Common myeloid progenitor, CD34-positive (primary cell): ENCODE measurements around the gene MYO18B.

Source experiments
- CTCF ChIA-PET: fragments of 350-600 bp; sonication (Branson Sonifier 250); formaldehyde crosslinking; loops from one replicate; lab custom pipeline; 2021; ENCODE audit warnings: antibody characterized with exemption; lab: Charles Lee
- POLR2A ChIA-PET: fragments of 350-600 bp; sonication (Branson Sonifier 250); formaldehyde crosslinking; loops from one replicate; lab custom pipeline; 2021; ENCODE audit warnings: antibody characterized with exemption; lab: Charles Lee
- DNase-seq, 3 donors: peaks; one replicate each; pipeline versions ENCODE4 v3.0.0 to v3.0.0-alpha.2; 2013
- H3K27ac ChIP-seq, 2 experiments: 1 replicate in 1 of 2; 2 replicates in 1 of 2; pipeline ENCODE4 v1.7.0; 2013; ENCODE audit warnings: inconsistent platforms in 2 of 2, low read length in 2 of 2, mild to moderate bottlenecking in 2 of 2, low read depth in 1 of 2, moderate library complexity in 1 of 2; ENCODE audit not compliant: severe bottlenecking in 2 of 2, insufficient read depth in 1 of 2, poor library complexity in 1 of 2
- H3K27me3 ChIP-seq, 5 experiments: replicated peaks in 2 of 5; 1 replicate in 3 of 5; 2 replicates in 2 of 5; pipeline versions ENCODE4 v1.6.1 to v1.7.0; 2013; ENCODE audit warnings: low read length in 4 of 5, mild to moderate bottlenecking in 2 of 5, moderate library complexity in 2 of 5, inconsistent platforms in 1 of 5; ENCODE audit not compliant: insufficient read depth in 5 of 5, control insufficient read depth in 4 of 5
- H3K36me3 ChIP-seq, 4 experiments: 1 replicate in 2 of 4; 2 replicates in 2 of 4; pipeline versions ENCODE4 v1.6.1 to v1.7.0; 2013; ENCODE audit warnings: low read length in 3 of 4, control low read depth in 1 of 4, mild to moderate bottlenecking in 1 of 4; ENCODE audit not compliant: control insufficient read depth in 4 of 4, insufficient read depth in 4 of 4
- H3K4me1 ChIP-seq, 4 experiments: 1 replicate in 3 of 4; 2 replicates in 1 of 4; pipeline versions ENCODE4 v1.6.1 to v1.7.1; 2013; ENCODE audit warnings: low read length in 3 of 4, mild to moderate bottlenecking in 3 of 4, control low read depth in 1 of 4, inconsistent platforms in 1 of 4, moderate library complexity in 1 of 4; ENCODE audit not compliant: control insufficient read depth in 4 of 4, insufficient read depth in 4 of 4; ENCODE audit errors: control extremely low read depth in 1 of 4
- H3K4me3 ChIP-seq, 7 experiments: 1 replicate in 4 of 7; 2 replicates in 3 of 7; pipeline versions ENCODE4 v1.5.1 to v1.7.0; 2013; ENCODE audit warnings: mild to moderate bottlenecking in 7 of 7, low read length in 6 of 7, moderate library complexity in 6 of 7, inconsistent platforms in 2 of 7, low read depth in 2 of 7, control low read depth in 1 of 7; ENCODE audit not compliant: insufficient read depth in 4 of 7, control insufficient read depth in 1 of 7; ENCODE audit errors: extremely low read depth in 1 of 7
- H3K9me3 ChIP-seq, 5 experiments: 1 replicate in 4 of 5; 2 replicates in 1 of 5; pipeline versions ENCODE4 v1.6.1 to v1.7.1; 2013; ENCODE audit warnings: low read length in 4 of 5, mild to moderate bottlenecking in 2 of 5, inconsistent platforms in 1 of 5, low read depth in 1 of 5, moderate library complexity in 1 of 5; ENCODE audit not compliant: control insufficient read depth in 4 of 5, insufficient read depth in 2 of 5; ENCODE audit errors: control extremely low read depth in 1 of 5
- WGBS: methylation state at CpG from one replicate; pipeline ENCODE4 v1.1.5; 2013; ENCODE audit not compliant: insufficient coverage; 5-methylcytosine and 5-hydroxymethylcytosine counted together

MYO18B gene

DNA sequence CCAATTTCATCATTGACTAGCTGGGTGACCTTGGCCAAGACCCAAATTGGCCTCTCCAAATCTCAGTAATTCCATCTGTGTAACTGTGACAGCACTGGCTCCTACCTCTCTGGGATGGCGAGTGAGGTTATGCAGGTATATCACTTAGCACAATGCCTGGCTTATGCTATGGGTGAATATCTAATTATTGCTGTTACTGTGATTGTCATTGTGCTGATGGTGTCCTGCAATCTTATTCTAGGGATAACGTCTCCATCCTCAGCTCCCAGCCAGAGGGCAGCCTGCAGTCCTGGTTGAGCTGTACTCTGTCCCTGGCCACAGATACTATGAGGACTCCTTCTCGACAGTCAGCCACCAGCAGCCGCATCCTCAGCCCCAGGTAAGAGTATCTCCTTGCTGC is 262.5 kb downstream of the MYO18B start:
- no peak overlapping the region for H3K27ac ChIP-seq
- H3K4me1 ChIP-seq: no peaks in the 10 kb centered on the region
- peaks cover 0 to 7% (median 2%) of the 10 kb centered on the region in 5 experiments for H3K9me3 ChIP-seq
- H3K4me3 ChIP-seq: no peak overlapping the region
- WGBS: 90% methylated on average over 4 of the region's 4 CpGs
- ChIA-PET CTCF (interaction anchor here (0.7 kb wide), 1 partner anchor 13 kb away, joined by 4 read pairs; no protein-coding TSS in a partner anchor), POLR2A (no interaction called here)
- peaks cover 0 to 16% (median 9%) of the 10 kb centered on the region in 5 experiments for H3K27me3 ChIP-seq
- H3K36me3 ChIP-seq: no peaks in the 10 kb centered on the region
- no peak for DNase-seq

GRCh38 chr22:26008587-26008986 is 266.6 kb downstream of the MYO18B start:
- Histone ChIP-seq H3K4me3 (no peak overlapping the region), H3K36me3 (no peaks in the 10 kb centered on the region), H3K27ac (no peak overlapping the region), H3K27me3 (peaks cover 0 to 20% (median 6%) of the 10 kb centered on the region in 5 experiments), H3K9me3 (peaks cover 0 to 6% (median 2%) of the 10 kb centered on the region in 5 experiments), H3K4me1 (no peaks in the 10 kb centered on the region)
- DNase-seq: no peak
- ChIA-PET POLR2A (no interaction called here), CTCF (no interaction called here)
- 36% methylated on average over 4 of the region's 7 CpGs for WGBS

DNA sequence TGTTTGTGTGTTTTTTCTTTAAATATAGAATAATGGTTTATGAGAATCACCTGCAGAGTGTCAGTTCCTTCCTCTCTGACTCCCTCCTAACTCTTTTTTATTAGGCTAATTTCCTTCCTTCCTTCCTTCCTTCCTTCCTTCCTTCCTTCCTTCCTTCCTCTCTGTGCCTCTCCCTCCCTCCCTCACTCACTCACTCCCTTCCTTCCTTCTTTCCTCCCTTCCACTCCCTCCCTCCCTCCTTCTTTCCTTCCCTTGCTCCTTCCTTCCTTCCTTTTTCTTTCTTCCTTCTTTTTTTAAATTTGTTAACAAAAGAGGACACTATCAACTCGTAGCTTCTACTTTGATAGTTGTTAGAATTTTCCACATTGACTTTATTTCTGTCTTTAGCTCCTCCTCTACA is 274.9 kb downstream of the MYO18B start:
- ChIA-PET POLR2A (no interaction called here), CTCF (no interaction called here)
- Histone ChIP-seq H3K27ac (no peak overlapping the region), H3K4me1 (no peaks in the 10 kb centered on the region), H3K9me3 (no peaks in the 10 kb centered on the region), H3K27me3 (peaks cover 0 to 7% (median 2%) of the 10 kb centered on the region in 5 experiments), H3K4me3 (no peak overlapping the region), H3K36me3 (no peaks in the 10 kb centered on the region)
- no peak for DNase-seq
- WGBS: 67% methylated on average over 1 of the region's 1 CpG

- H3K27ac ChIP-seq: no peak overlapping the region
- DNase-seq: no peak
- H3K27me3 ChIP-seq: peaks cover 0 to 6% (median 0%) of the 10 kb centered on the region in 5 experiments
- H3K9me3 ChIP-seq: no peaks in the 10 kb centered on the region
- POLR2A ChIA-PET: no interaction called here
- CTCF ChIA-PET: interaction anchor here (0.5 to 1.0 kb wide), 2 partner anchors 13 to 235 kb away, joined by 3 to 4 read pairs; no protein-coding TSS in a partner anchor
- no peaks in the 10 kb centered on the region for H3K36me3 ChIP-seq
- WGBS: 82% methylated on average over 3 of the region's 5 CpGs
- H3K4me1 ChIP-seq: no peaks in the 10 kb centered on the region
- no peak overlapping the region for H3K4me3 ChIP-seq
Observed at GRCh38 chr22:26017932-26018331, 275.9 kb downstream of the MYO18B start.

GRCh38 chr22:26019596-26019995 is 277.6 kb downstream of the MYO18B start:
- ChIA-PET CTCF (no interaction called here), POLR2A (no interaction called here)
- peaks cover 0 to 4% (median 0%) of the 10 kb centered on the region in 5 experiments for H3K27me3 ChIP-seq
- 83% methylated on average over 5 of the region's 5 CpGs for WGBS
- H3K27ac ChIP-seq: no peak overlapping the region
- H3K36me3 ChIP-seq: no peaks in the 10 kb centered on the region
- H3K9me3 ChIP-seq: no peaks in the 10 kb centered on the region
- H3K4me3 ChIP-seq: no peak overlapping the region
- no peaks in the 10 kb centered on the region for H3K4me1 ChIP-seq
- no peak for DNase-seq

GRCh38 chr22:26021516-26021915 is 279.5 kb downstream of the MYO18B start:
- Histone ChIP-seq H3K4me1 (no peaks in the 10 kb centered on the region), H3K27ac (no peak overlapping the region), H3K36me3 (no peaks in the 10 kb centered on the region), H3K27me3 (peaks cover 0 to 4% (median 0%) of the 10 kb centered on the region in 5 experiments), H3K4me3 (no peak overlapping the region), H3K9me3 (peaks cover 0 to 3% (median 0%) of the 10 kb centered on the region in 5 experiments)
- ChIA-PET POLR2A (no interaction called here), CTCF (no interaction called here)
- WGBS: no CpG with 5 or more reads among the region's 2 CpGs
- no peak for DNase-seq

- ChIA-PET POLR2A (no interaction called here), CTCF (no interaction called here)
- Histone ChIP-seq H3K4me3 (no peak overlapping the region), H3K9me3 (peaks cover 0 to 3% (median 0%) of the 10 kb centered on the region in 5 experiments), H3K36me3 (no peaks in the 10 kb centered on the region), H3K4me1 (no peaks in the 10 kb centered on the region), H3K27ac (no peak overlapping the region), H3K27me3 (peaks cover 0 to 4% (median 0%) of the 10 kb centered on the region in 5 experiments)
- no peak for DNase-seq
- 79% methylated on average over 6 of the region's 9 CpGs for WGBS
Observed at GRCh38 chr22:26023104-26023775, 281.3 kb downstream of the MYO18B start.
